GM19324 (cell line): Measurements from ENCODE around the gene SIK3.
"Not testable (repeated sequence)": the region's sequence is repeated elsewhere in the genome, so short reads cannot be mapped to it uniquely, and the experiment has no call there.

Experiments
- ATAC-seq: cut with Tn5 transposase; IDR thresholded peaks from one replicate; pipeline ENCODE4 v1.9.1; 2021; ENCODE audit warnings: mild to moderate bottlenecking, moderate library complexity; ENCODE audit not compliant: unreplicated experiment, low FRiP score

The SIK3 gene

DNA sequence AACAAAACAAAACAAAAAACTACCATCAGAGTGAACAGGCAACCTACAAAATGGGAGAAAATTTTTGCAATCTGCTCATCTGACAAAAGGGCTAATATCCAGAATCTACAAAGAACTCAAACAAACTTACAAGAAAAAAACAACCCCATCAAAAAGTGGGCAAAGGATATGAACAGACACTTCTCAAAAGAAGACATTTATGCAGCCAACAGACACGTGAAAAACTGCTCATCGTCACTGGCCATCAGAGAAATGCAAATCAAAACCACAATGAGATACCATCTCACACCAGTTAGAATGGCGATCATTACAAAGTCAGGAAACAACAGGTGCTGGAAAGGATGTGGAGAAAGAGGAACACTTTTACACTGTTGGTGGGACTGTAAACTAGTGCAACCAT lies 14.3 kb upstream of the SIK3 start:
- not testable (repeated sequence) for ATAC-seq

DNA sequence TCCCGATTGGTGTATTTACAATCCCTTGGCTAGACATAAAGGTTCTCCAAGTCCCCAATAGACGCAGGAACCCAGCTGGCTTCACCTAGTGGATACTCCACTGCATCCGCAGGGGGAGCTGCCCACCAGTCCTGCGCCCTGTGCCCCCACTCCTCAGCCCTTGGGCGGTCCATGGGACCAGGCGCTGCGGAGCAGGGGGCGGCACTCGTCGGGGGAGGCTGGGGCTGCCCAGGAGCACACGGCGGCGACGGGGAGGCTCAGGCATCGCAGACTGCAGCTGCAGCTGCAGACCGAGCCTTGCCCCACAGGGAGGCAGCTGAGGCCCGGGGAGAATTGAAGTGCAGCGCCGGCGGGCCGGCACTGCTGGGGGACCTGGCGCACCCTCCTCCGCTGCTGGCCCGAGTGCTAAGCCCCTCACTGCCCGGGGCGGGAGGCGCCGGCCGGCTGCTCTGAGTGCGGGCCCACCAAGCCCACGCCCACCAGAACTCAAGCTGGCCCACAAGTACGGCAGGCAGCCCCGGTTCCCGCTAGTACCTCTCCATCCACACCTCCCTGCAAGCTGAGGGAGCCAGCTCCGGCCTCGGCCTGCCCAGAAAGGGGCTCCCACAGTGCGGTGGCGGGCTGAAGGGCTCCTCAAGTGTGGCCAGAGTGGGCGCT lies 12.2 kb upstream of the SIK3 start:
- no peak for ATAC-seq

DNA sequence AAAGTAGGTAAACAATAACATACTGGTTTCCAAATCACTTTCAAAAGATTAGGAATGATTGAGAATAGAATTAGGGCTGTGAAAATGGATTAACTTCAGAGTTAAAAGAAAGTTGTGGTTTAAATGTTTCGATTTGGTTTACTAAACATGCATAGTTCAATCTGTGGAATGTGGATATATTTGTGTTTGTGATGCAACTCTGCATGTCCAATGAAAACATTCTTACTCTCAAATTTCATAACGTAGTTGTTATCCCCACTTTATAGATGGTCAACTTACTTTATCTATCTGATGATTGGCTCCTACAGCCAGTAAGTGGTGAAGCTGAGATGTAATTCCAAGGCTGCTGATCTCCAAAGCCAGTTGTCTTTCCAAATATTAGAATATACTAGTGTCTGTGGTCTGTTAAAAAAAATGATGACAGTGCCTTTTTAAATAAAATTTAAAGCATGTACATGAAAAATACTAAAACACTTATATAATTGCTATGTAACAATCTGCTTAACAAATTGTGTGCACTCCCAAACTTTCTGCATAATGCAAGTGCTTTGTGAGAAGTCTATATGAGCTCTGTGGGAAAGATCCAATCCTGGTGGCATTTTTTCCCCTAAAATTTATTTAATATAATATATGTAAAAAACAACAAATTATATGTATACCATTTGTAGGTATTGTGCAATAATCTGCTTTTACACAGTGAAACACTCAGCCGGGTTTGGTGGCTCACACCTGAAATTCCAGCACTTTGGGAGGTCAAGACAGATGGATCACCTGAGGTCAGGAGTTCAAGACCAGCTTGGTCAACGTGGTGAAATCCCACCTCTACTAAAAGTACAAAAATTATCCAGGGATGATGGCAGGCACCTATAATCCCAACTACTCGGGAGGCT lies 9.7 kb upstream of the SIK3 start:
- no peak for ATAC-seq

DNA sequence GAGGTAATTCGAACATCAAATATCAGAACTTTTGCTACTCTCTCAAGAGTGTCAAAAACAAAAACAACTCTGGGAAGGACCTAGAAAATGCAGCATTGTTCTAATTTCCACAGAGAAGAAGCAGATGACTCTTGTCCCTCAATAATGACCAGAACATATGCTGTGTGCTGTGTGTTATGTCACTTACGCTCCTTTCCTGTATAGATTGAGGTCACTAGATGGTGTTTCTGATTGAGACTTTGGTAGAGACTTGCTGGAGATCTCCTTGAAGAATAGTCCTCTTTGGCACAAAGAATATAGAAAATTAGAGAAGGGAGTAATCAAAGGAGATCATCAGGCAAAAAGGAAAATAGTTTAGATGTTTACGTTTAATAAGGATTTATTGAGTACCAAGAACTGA lies 2.3 kb upstream of the SIK3 start:
- ATAC-seq: no peak

GRCh38 chr11:117099696-117100095 lies 1.5 kb upstream of the SIK3 start:
- ATAC-seq: no peak

DNA sequence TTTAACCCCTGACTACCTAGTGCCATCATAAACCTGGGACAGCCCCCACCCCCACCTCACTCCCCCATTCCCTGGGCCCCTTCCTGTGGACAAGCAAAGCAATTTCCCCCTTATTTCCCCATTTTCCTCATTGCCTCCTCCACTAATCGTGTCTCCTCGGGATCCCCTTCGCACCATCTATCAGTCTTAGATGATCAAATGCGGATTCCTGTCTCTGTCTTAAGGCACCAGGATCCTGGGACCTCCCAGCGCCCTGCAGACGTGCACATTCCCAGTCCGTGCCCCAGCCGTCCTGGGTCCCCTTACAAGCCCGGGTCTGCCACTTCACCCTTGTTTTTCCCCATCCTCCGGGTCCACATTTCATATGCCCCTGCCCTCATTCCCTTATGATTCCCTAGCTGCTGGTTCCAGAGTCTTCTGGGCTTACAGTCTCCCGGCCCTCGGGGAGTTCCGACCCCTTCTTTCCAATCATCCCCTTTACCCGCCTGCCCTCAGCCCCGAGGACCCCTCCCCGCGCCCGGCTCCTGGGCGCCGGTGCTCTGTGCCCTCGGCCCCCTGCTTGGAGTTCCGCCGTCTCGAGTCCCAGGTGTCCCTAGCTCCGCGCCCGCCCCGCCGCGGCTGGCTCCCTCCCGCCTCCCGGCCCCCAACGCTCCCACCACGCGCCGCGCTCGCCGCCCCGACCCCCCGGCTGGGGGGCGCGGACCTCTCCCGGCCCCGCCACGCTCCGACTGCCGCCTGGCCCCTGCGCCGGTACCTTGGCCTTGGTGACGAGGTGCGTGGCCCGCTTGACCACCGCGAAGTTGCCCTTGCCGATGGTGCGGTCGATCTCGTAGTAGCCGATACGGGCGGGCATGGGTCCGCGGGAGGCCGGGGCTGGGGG lies 599 bp downstream of the SIK3 start:
- peak; percentile 31 for ATAC-seq

- ATAC-seq: no peak
Measured at GRCh38 chr11:117097014-117097388, 1.2 kb downstream of the SIK3 start.

GRCh38 chr11:117096201-117096991 lies 1.8 kb downstream of the SIK3 start:
- no peak for ATAC-seq

DNA sequence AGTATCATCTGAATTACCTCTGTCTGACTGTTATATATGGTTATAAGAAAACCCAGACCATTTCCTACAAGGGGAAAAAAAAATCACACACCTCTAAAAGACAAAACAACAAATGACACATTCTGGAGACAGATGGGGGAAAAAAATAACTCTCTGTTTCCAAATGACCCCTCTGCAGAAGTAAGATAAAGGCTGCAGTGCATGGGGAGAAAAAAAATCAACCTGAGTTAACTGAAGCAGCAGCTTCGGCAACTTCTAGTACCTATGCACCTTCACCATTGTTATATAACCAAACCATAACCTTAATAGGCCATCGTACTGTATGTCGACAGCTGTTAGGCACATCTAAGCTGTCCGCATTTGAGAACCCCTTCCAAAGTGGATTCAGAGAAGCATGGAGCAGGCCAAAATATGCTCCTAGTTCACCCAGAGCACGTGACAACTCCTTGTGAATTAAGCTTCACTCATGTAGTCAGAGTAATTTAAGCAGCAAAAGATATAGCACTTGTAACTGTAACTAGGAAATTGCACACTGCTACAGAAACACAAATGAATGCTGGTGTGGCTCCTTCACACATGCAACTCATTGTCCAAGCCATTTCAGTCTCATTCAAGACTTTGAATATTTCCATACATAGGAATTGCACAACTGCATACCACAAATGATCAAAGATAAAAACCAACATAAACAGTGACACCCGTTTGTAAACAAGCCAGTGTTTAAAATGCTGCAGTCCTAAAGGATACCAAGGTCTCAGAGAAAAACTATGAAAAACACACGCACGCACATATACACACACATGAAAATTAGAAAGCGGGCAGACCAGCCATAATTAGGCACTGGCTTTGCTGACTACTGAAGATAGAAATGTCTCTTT lies 2.7 kb downstream of the SIK3 start:
- ATAC-seq: no peak

GRCh38 chr11:117094776-117095175 lies 3.5 kb downstream of the SIK3 start:
- no peak for ATAC-seq

DNA sequence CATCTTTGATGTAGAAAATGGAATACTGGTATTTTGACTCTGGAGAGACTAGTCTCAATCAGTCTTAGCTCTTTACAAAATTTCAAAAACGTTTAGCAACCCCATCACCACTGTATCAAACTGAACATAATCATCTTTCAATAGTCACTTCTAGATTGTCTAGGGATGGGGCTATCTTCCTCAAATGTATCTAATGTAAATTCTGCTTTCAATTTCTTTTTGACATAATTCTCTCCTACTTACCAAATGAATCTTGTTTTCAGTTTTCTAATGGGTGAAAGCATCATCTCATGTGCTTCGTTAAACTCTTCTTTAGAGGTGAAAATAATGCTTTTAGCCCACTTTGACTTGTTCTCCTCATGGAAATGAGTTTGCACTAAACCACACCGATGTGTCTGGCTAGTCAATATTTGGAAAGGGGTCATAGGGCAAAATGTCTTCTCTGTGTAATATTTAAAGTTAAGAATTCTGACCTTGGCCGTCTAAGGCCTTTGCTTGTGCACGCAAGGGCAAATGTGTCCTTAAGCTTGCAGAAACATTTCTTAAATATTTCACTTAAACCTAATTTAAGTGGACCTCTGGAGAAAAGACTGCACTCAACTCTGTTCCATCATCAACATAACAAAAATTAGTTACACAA lies 5.2 kb downstream of the SIK3 start:
- ATAC-seq: no peak

DNA sequence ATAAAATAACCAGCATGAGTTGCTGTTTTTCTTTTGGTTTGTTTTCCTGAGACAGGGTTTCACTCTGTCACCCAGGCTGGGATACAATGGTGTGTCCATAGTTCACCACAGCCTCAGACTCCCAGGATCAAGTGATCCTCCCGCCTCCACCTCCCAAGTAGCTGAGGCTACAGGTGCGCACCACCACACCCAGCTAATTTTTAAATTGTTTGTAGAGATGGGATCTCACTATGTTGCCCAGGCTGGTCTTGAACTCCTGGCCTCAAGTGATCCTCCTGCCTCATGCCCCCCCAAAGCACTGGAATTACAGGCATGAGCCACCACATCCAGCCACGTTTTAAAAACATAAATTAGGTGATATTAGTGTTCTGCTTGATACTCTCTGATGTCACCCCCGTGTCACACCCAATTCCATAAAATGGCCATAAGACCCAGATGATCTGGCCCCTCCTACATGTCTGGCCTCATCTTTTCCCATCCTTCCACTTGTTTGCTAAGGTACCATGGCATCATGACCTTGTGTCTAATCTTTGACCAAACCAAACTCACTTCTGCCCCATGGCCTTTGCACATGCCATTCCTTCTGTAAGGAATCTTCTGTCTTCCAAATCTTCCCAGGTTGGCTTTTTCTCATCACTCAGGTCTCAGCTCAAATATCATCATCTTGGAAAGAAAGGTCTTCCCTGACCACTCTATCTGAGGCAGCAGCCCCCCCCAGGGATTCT lies 6.3 kb downstream of the SIK3 start:
- no peak for ATAC-seq

DNA sequence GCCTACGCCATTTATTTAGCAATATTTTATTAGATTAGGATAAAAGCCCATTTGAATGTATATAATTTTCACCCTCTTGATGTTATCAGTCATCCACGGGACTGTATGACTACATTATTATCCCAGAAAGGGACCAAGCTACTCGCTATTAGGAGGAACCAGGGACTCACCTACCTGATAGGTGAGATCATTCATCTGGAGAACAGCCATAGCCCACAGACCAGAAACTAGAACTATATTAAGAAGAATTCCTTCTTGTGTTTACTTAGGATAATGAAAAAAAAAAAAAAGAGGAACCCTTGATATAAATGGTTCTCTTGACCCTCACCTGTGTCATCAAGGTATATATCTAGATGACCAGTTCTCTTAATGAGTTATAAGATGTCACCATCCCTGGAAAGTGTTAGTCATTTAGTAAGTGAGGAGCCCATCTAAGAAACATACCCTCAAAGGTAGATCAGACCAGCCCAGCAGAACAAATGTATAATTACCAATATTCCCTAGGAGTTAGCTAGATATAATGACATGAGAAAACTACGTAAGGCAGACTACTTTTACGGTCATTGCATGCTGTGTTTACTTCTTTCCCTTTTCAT lies 8.0 kb downstream of the SIK3 start:
- no peak for ATAC-seq

- no peak for ATAC-seq
Measured at GRCh38 chr11:117089685-117090084, 8.5 kb downstream of the SIK3 start.

GRCh38 chr11:117087446-117087845 lies 10.8 kb downstream of the SIK3 start:
- no peak for ATAC-seq

GRCh38 chr11:117084992-117085391 lies 13.2 kb downstream of the SIK3 start:
- ATAC-seq: no peak

DNA sequence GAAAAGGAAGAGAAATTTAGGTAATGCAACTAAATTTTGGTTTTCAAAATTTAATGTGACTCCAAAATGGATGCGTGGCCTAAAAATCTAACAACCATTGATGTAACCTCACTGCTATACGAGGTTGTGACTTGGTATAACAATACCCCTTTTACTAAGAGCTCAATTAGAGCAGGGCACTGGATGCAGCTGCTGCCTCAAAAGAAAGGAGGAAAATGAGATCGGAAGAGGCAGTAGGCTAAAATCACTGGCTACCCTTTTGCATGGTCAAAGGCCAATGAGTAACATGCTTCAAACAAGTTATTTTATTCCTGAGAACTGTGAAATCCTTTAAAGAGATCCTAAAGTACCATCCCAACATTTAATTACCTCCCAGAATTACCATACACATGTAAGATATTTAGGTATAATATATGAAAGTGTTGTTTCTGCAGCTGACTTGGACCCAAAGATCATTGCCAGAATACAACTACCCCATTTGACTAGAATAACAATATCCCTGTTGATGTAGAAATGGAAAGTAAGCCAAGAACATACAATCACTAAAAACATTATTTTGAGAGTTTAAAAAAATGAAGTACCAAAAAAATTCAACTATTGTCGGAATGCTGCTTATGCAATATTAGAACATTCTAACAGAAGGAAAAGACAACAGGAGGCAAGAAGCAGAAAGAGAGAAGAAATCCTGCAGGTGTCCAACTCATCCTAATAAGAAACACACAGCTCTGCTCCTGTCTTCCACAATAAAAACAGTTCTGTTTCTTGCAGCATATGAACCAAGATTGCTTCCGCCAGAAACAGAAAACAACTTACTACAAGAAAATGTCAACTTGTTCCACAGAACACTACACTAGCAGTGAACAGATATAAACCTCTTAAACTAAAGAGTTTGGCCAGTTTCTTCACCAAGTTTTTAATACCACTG lies 15.0 kb downstream of the SIK3 start:
- ATAC-seq: no peak
